GM18858 (cell line): ENCODE measurements around the gene BABAM2.

Experiments
- ATAC-seq: cut with Tn5 transposase; IDR thresholded peaks from one replicate; pipeline ENCODE4 v1.9.1; 2021; ENCODE audit not compliant: unreplicated experiment

Gene BABAM2

GRCh38 chr2:28336982-28337627 is 446.6 kb downstream of the BABAM2 start:
- no peak for ATAC-seq

- no peak for ATAC-seq
Observed at GRCh38 chr2:28338046-28338817, 447.7 kb downstream of the BABAM2 start.

DNA sequence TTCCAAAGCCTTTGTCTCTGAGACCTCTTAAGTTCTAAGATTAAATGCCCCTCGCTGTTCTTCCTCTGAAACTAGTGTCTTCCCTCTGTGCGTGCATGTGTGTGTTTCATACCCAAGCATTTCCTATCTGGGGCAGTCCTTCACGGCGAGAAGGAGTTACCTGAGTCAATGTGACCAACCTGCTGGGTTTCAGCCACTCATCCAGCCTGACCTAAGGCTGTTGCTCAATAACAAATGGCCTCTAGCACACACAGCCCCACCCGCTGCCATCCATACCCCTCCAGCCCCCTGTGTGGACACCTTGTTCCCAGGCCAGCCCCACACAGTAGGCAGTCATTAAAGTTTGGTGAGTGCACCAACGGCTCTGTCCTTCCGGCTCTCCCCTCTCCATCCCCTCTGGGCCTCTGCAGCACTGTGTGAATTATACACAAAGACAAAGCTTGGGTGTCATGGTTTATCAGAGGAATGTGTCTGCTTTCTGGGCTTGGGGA is 448.3 kb downstream of the BABAM2 start:
- ATAC-seq = no peak

DNA sequence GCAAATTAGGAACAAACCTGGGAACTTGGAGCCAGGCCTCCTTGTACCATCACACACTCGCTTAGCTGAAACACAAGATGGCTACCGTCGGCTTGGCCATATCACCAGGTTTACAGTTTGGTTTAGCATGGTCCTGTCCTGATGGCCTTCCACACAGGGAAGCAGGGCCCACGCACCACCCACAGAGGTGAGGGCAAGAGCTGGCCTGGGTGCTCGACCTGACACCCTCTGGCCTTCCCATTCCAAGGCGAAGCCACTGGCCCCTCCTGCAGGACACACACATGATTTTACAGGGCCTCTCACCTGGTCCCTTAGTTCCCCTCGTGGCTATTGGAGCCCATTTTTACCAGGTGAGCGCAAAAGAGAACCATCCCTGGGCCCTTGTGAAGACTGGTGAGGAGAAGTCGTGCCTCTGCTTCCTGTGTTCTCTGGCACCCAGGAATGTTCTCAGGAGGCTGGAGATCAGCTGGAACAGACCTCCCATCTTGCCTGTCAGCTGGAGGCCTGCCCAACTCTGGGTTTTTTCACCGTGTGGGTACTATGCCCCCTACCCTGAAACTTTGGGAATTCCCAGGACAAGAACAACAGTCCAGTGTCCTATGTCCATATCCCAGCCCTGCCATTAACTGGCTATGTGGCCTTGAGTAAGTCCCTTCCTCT is 449.1 kb downstream of the BABAM2 start:
- no peak for ATAC-seq

DNA sequence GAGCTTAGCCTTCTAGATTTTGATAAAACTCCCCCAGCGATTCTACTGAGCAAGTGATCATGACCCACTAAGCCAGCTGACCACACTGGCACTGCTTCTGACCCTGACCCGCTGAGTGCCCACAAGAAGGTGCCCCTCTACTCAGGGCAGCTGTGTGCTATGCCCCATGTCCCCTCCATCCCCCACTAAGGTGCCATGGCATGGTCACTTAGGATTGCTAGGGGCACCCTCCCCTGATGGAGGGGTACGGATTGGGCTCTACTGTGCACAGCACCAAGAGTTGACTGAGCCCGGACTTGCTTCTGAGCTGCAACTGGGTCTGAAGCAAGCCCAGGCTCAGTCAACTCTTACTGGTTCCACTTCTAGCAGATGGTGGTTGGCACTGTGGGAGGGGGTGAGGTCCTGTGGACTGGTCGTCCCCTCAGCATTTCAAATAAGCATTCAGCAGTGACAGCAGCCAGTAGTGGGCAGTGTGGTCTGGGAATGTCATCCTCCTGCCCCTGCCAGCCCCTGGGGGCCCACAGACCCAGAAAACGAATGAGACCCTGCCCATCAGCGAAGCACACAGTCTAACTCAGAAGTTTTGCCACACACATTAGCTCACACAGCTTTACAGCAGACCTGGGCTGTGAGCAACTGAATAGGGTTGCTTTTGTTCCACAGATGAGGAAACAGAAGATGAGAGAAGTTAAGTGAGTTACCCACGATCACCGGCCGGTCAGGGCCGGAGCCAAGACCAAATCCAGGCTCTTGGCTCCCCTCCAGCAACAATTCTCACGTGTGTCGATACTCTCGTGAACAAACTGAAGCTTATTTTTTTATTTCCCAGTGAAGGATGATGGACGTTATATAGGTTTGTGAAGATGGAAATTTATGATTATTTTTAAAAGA is 450.0 kb downstream of the BABAM2 start:
- no peak for ATAC-seq

- ATAC-seq = no peak
Observed at GRCh38 chr2:28341208-28341891, 450.8 kb downstream of the BABAM2 start.

DNA sequence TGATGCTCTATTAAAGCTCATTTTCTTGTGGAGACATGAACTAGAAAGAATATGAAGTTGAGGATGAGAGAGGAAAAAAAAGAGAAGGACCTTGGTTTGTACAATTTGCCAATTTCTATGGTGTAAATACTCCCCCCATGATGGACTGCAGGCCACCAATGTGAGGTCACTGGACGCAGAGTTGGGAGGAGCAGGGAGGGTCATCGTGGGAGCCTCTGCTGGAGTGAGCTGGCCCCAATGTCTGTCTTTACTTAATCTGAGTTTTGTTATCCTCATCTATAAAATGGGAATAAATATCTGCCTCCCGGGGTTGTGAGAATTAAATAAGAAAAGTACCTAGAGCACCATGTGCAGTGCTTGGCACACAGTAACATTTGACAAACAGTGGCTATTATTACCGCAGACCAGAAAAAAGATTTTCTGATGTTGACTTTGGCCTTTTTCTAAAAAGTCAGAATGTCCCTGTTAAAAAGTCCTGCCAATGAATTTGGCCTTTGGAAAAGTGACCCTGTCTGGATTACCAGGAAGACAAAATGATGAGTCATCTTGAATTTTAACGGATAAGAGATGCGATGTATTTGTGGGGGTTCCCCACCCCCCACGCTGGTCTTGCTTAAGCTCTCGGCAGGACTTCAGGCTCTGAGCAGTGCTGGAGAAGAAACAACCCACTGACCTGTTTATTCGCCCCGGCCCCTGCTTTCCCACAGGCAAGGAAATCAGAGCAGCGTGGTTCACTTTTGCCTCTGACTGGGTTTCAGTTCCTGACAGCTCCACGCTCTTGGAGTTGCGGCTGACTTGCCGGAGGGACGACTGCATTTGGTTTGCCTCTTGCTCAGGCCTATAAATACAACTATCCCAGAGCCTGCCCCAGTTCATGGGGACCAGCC is 451.8 kb downstream of the BABAM2 start:
- ATAC-seq = no peak

DNA sequence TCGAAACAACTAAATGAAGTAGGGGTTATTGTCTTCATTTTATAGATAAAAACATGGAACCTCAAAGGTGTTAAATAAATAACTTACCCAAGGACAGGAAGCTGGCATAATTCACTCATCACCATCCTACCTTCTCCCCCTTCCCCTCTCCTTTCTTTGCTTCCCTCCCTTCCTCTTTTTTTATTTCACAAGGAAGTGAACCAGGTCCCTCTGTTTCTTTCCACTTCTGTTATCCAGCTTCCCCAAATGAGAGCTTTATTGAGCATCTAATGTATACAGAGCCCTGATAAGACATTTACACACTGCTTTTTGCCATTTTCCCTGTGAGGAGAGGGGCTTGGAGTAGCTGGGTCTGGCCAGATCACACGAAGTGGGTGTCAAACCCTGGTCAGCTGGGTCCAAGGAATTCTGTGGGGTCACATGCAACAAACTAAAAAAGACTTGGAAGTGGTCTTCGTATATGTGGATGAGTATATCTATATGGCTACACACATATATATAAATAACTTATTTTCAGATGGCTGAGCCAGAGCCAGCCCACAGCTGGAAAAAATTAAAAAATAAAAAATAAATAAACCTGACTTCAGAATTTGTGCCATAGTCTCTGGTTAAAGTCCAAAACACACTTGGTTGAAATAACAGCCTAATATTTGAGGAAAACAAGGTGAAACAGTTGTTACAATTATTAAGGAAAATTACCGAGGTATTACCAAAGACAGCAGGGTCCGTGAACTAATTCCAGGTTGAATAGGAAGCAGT is 452.8 kb downstream of the BABAM2 start:
- no peak for ATAC-seq

DNA sequence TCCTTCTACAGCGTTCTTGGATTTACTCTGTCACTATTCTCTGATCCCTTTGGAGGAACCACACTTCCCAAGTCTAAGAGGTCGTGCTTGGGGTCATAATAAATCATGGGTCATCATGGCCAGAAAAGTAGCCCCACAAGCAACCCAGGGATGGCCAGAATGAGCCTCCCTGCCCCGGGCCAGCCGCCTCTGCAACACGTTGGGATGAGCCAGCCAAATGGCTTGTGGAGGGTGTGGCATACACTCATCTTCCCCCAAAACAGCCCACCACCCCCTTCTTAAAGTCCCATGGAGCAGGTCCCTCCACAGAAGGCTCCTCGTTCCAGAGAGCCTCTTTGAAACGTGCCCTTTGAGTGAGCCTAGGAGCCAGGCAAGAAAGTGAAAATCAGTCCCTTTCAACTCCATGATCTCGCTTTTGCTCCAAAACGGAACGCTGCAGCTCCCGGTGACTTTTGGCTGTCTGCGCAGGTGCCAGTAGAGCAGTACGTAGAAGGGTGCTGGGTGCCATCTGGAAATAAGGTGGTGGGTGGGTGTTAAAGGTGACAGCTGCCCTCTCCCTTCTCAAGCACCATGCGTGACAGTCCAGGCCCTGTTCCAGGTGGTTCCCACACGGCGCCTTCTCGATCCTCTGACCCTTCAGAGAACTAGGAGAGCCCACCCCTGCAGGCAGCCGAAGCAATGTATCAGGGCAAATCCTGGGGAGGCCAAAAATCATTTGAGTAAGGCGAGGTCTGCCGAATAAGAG is 453.6 kb downstream of the BABAM2 start:
- no peak for ATAC-seq

GRCh38 chr2:28344756-28345373 is 454.3 kb downstream of the BABAM2 start:
- no peak for ATAC-seq

DNA sequence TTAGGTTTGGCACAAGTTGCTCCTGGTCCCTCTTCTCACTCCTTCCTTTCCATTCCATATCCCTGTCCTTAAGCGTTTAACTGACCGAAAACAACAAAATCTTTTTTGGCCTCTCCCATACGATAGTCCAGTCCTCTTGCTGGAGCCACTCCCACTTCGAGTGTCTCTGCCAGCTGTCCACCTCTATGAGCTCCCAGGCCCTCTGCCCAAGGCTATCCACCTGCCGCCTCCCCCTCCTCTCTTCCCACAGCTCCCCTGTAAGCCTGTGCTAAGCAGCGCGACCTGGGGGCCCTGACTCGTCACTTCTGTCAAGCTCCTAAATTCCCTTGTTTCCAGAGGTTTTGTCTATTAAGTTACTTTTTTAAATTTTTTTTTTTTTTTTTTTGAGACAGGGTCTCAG is 455.1 kb downstream of the BABAM2 start:
- no peak for ATAC-seq

DNA sequence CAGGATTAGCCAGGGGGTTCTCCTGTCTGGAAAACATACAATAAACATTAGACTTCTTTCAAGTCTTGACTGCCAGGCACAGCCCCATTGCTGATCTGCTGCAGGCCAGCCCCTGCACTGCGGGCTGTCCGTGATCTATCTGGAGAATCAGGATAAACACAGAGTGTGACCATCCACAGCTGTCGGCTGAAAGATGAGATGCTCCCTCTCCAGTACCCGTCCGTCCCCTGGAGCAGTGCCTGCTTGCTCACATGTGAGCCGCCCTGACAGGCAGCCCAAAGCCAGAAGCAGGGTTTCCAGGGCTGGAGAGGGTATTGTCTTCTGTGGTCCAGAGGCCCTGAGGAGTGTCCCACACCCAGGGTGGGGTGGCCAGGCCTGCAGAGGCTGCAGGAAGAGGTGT is 456.1 kb downstream of the BABAM2 start:
- ATAC-seq = no peak

- no peak for ATAC-seq
Observed at GRCh38 chr2:28347193-28347592, 456.7 kb downstream of the BABAM2 start.

- ATAC-seq = no peak
Observed at GRCh38 chr2:28347596-28347995, 457.1 kb downstream of the BABAM2 start.

- no peak for ATAC-seq
Observed at GRCh38 chr2:28348149-28348567, 457.6 kb downstream of the BABAM2 start.

DNA sequence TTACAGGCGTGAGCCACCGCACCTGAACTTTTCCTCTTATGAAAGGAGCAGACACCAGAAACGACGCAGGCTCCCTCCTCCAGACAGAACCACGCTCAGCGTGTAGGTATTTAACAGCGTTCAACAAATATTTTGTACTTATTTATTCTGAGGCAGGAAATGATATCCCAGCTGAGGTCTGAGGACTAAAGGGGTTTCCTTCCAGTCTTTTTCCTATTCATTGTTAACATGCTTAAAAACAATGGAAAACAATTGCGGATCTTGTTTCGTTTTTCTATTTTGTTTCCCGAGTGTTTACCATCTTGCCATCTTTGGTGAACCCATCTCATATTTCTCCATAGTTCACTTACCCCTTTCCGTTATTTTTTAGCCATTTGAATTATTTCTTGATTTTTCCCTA is 458.4 kb downstream of the BABAM2 start:
- no peak for ATAC-seq

- no peak for ATAC-seq
Observed at GRCh38 chr2:28349546-28350165, 459.1 kb downstream of the BABAM2 start.
